RWPE2 (cell line): ENCODE results near the gene PSMD3.

Experiments used
- ATAC-seq: fragments of 200-7000 bp; cut with Tn5 transposase; 3 replicates; pipeline ENCODE4 v1.9.1; 2021; ENCODE audit warnings: low read depth
- DNase-seq: peaks from one replicate; pipeline ENCODE4 v3.0.0-alpha.2; 2020; ENCODE audit warnings: low spot score
- H3K27ac ChIP-seq: fragments of 450-650 bp; 2 replicates; pipeline ENCODE4 v1.5.1; 2017; ENCODE audit warnings: mild to moderate bottlenecking; ENCODE audit not compliant: poor library complexity, severe bottlenecking
- H3K27me3 ChIP-seq: fragments of 250-450 bp; sonication (Bioruptor Pico); 2 replicates; pipeline ENCODE4 v1.5.1; 2021; ENCODE audit warnings: mild to moderate bottlenecking, moderate library complexity; ENCODE audit not compliant: insufficient read depth, poor library complexity, severe bottlenecking
- H3K36me3 ChIP-seq: fragments of 250-450 bp; sonication (Bioruptor Pico); 2 replicates; pipeline ENCODE4 v1.5.1; 2020; ENCODE audit warnings: low read depth, mild to moderate bottlenecking, moderate library complexity
- H3K4me1 ChIP-seq: fragments of 250-450 bp; sonication (Bioruptor Pico); 2 replicates; pipeline ENCODE4 v1.5.1; 2021; ENCODE audit warnings: mild to moderate bottlenecking, moderate library complexity; ENCODE audit not compliant: insufficient read depth, poor library complexity, severe bottlenecking
- H3K4me3 ChIP-seq: fragments of 250-450 bp; sonication (Bioruptor Pico); 2 replicates; pipeline ENCODE4 v1.5.1; 2021; ENCODE audit warnings: mild to moderate bottlenecking, moderate library complexity; ENCODE audit not compliant: severe bottlenecking
- H3K9me3 ChIP-seq: fragments of 250-450 bp; sonication (Bioruptor Pico); 2 replicates; pipeline ENCODE4 v1.5.1; 2021; ENCODE audit warnings: mild to moderate bottlenecking, moderate library complexity; ENCODE audit not compliant: severe bottlenecking
- CTCF ChIP-seq: fragments of 450-650 bp; IDR thresholded peaks from one replicate; pipeline ENCODE4 v1.5.1; 2017; ENCODE audit warnings: mild to moderate bottlenecking, moderate library complexity; ENCODE audit not compliant: poor library complexity, severe bottlenecking

The PSMD3 gene

GRCh38 chr17:39979016-39979670, 1.5 kb upstream of the PSMD3 start:
- Histone ChIP-seq H3K27ac (peak overlapping the region; percentile 89), H3K36me3 (peaks cover 22% of the 10 kb centered on the region), H3K4me1 (peaks cover 19% of the 10 kb centered on the region), H3K9me3 (no peaks in the 10 kb centered on the region), H3K4me3 (no peak overlapping the region), H3K27me3 (no peaks in the 10 kb centered on the region)
- TF ChIP-seq CTCF, result no peak
- DNase-seq, result no peak
- peak; percentile 35 for ATAC-seq

DNA sequence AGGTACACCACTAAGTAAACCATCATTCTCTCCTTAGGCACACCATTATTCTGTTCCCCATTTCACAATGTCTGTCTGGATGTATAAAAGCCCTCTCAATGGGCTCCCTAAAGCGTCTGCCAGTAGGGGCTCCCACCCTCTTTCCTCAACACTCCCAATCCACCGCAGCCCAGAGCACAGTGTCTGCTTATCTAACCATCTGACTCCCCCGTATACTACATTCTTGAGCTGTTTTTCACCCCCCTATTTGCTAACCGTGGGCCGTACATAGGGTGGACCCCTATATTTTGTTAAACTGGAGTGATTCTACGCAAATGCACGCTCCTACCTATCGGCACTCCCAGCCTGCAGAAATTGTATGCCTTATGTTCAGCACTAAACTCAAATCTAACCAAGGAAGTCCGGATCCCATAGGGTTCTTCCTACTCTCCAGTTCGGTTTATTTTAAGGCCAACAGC, 685 bp upstream of the PSMD3 start:
- no peak for DNase-seq
- peak overlapping the region; percentile 89 for H3K27ac ChIP-seq
- TF ChIP-seq CTCF, result no peak
- H3K27me3 ChIP-seq, result no peaks in the 10 kb centered on the region
- peak; percentile 18 for ATAC-seq
- H3K9me3 ChIP-seq, result no peaks in the 10 kb centered on the region
- peaks cover 30% of the 10 kb centered on the region for H3K36me3 ChIP-seq
- H3K4me3 ChIP-seq, result peak overlapping the region; percentile 96
- peaks cover 19% of the 10 kb centered on the region for H3K4me1 ChIP-seq

DNA sequence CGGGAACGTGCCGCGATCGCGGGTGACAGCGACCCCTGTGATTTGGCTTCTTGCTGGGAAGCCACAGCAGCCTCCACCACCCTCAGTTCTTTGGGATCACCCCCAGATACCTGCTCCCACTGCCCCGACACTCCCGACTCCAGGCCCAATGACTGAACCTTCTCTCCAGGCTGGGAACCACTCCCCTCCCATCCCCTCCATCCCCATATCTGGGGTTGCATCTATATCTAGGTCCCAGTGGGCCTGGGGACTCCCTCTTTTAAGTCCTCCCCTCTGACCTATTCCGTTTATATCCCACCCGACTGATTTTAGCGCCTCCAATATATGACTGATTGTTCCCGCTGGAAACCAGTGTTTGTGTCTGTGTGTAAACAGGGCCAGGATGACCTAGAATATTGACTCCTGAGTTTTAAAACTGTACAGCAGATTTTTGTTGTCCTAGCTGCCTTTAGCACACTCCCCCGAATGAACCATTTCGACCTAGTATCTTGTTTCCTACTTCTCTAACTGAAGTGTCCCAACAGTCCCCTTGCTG, 667 bp downstream of the PSMD3 start:
- no peaks in the 10 kb centered on the region for H3K9me3 ChIP-seq
- H3K36me3 ChIP-seq, result peaks cover 44% of the 10 kb centered on the region
- ATAC-seq (no peak), DNase-seq (no peak)
- peak overlapping the region; percentile 89 for H3K27ac ChIP-seq
- H3K4me1 ChIP-seq, result peaks cover 19% of the 10 kb centered on the region
- no peaks in the 10 kb centered on the region for H3K27me3 ChIP-seq
- peak overlapping the region; percentile 96 for H3K4me3 ChIP-seq
- no peak for TF ChIP-seq CTCF

DNA sequence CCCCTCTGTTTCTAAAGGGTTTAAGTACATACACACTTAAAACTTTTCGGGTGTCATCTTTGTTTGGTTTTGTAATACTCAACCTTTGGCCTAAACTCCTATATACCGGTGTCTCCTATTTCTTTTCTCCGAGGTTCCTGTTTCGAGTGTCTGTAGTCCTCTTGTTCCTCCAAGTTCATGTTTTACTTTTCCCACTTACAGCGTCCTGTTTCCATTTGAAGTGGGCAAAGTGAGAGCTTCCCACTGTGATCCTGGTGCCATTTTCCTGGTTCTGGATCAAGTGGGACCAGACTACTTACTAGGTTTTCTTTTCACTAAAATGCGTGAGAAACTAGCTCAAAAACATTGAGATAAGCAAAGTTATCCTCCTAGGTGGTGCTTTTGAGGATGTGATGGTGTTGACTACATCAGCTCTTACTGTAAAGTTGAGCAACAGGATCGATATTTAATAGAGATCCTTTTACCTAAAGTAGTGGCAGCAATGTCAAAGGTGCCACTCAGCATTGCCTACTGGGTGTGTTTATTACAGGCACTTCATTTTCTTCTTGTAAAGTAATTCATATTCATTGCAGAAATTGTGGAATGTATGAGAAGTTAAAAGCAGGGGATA, 1.3 kb downstream of the PSMD3 start:
- H3K36me3 ChIP-seq, result peaks cover 50% of the 10 kb centered on the region
- H3K4me1 ChIP-seq, result peaks cover 19% of the 10 kb centered on the region
- H3K27me3 ChIP-seq, result no peaks in the 10 kb centered on the region
- no peak for DNase-seq
- no peak for ATAC-seq
- H3K9me3 ChIP-seq, result no peaks in the 10 kb centered on the region
- no peak for TF ChIP-seq CTCF
- peak overlapping the region; percentile 89 for H3K27ac ChIP-seq
- peak overlapping the region; percentile 96 for H3K4me3 ChIP-seq
